Measurements from ENCODE around the gene SPAG5. TPM values are rescaled to one million over a fixed set of nuclear protein-coding genes. Genes with fewer than 3 reads are reported as not detected.

The SPAG5 gene
- total and polyA plus RNA-seq, 10 of the 15 experiments (the other 5 are each of a cell fraction or from before 2014, with no cell fraction given) = 73.5 to 171 (median 106) TPM

GRCh38 chr17:28552176-28552999, 46.4 kb downstream of the SPAG5 start, which contains the start of gene UNC119 (continued):
- no peak for TF ChIP-seq SMAD1 (IDR thresholded peaks at IDR 0.05; ENCODE audit: low read depth, partially characterized antibody)
- no peak for TF ChIP-seq HDAC2 (IDR thresholded peaks at IDR 0.05)
- TF ChIP-seq POLR2A (IDR thresholded peaks at IDR 0.05; ENCODE audit: low read depth, low read length) = peak; percentile 90
- TF ChIP-seq LARP7 (IDR thresholded peaks at IDR 0.05) = peak; percentile 85
- TF ChIP-seq ZNF622 (IDR thresholded peaks at IDR 0.05) = no peak
- TF ChIP-seq, protein P1, sequence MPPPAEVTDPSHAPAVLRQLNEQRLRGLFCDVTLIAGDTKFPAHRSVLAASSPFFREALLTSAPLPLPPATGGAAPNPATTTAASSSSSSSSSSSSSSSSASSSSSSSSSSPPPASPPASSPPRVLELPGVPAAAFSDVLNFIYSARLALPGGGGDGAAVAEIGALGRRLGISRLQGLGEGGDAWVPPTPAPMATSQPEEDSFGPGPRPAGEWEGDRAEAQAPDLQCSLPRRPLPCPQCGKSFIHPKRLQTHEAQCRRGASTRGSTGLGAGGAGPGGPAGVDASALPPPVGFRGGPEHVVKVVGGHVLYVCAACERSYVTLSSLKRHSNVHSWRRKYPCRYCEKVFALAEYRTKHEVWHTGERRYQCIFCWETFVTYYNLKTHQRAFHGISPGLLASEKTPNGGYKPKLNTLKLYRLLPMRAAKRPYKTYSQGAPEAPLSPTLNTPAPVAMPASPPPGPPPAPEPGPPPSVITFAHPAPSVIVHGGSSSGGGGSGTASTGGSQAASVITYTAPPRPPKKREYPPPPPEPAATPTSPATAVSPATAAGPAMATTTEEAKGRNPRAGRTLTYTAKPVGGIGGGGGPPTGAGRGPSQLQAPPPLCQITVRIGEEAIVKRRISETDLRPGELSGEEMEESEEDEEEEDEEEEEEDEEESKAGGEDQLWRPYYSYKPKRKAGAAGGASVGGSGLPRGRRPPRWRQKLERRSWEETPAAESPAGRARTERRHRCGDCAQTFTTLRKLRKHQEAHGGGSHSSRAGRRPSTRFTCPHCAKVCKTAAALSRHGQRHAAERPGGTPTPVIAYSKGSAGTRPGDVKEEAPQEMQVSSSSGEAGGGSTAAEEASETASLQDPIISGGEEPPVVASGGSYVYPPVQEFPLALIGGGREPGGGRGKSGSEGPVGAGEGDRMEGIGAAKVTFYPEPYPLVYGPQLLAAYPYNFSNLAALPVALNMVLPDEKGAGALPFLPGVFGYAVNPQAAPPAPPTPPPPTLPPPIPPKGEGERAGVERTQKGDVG (CRISPR knock-in tag; IDR thresholded peaks at IDR 0.05) = no peak
- TF ChIP-seq CREM (IDR thresholded peaks at IDR 0.05; ENCODE audit: low read depth) = no peak
- TF ChIP-seq JUNB (IDR thresholded peaks at IDR 0.05) = no peak
- TF ChIP-seq SUPT20H (IDR thresholded peaks at IDR 0.05; ENCODE audit: borderline replicate concordance, control insufficient read depth, low read depth, low read length) = no peak
- TF ChIP-seq IRF3 (IDR thresholded peaks at IDR 0.05) = no peak
- peak; percentile 54; the same call in 1 of the 2 replicates for TF ChIP-seq SPI1 (IDR thresholded peaks at IDR 0.05; ENCODE audit: borderline replicate concordance, insufficient read depth, low read depth, low read length)
- no peak for TF ChIP-seq MYB (IDR thresholded peaks at IDR 0.05; ENCODE audit: borderline replicate concordance, low read depth, low read length)
- TF ChIP-seq SP1 (IDR thresholded peaks at IDR 0.05; ENCODE audit: low read depth, low read length) = no peak
- peak; percentile 45; the same call in 1 of the 2 replicates for TF ChIP-seq NR2F1 (conservative IDR thresholded peaks at IDR 0.05)
- peak; percentile 65; the same call in 1 of the 2 replicates for TF ChIP-seq TAF1 (IDR thresholded peaks at IDR 0.05; ENCODE audit: borderline replicate concordance, low read depth, low read length)
- TF ChIP-seq MAX (IDR thresholded peaks at IDR 0.05; ENCODE audit: low read depth, low read length) = no peak
- peak; percentile 76; the same call in 1 of the 2 replicates for TF ChIP-seq GATAD2B (conservative IDR thresholded peaks at IDR 0.05; ENCODE audit: low read depth)
- no peak for TF ChIP-seq NRF1 (conservative IDR thresholded peaks at IDR 0.05; ENCODE audit: low read depth, low read length)
- no peak for TF ChIP-seq NBN (IDR thresholded peaks at IDR 0.05)
- TF ChIP-seq RUNX3 (IDR thresholded peaks at IDR 0.05; ENCODE audit: low read length) = 0 out of 2 replicates have a peak, but pooled peaks have one; percentile 5
- no peak for TF ChIP-seq IRF4 (IDR thresholded peaks at IDR 0.05; ENCODE audit: low read depth, low read length)
- TF ChIP-seq SKIL (IDR thresholded peaks at IDR 0.05; ENCODE audit: low read depth, poor library complexity, severe bottlenecking) = no peak
- 0 out of 2 replicates have a peak, but pooled peaks have one; percentile 54 for TF ChIP-seq POLR2AphosphoS2 (IDR thresholded peaks at IDR 0.05; ENCODE audit: low read depth, low read length)
- peak; percentile 72 for TF ChIP-seq IKZF1 (conservative IDR thresholded peaks at IDR 0.05)
- peak; percentile 87 for TF ChIP-seq DPF2 (IDR thresholded peaks at IDR 0.05)
- TF ChIP-seq BACH1 (IDR thresholded peaks at IDR 0.05; ENCODE audit: borderline replicate concordance) = peak; percentile 78
- peak; percentile 49; the same call in 1 of the 2 replicates for TF ChIP-seq POLR2AphosphoS5 (IDR thresholded peaks at IDR 0.05; ENCODE audit: low read length)

Data from GM12878 (cell line).